Left lung (tissue), 10 donors: Measurements from ENCODE around the gene TLE7. TPM values are rescaled to one million over a fixed set of nuclear protein-coding genes. Genes with fewer than 3 reads are reported as not detected.

ENCODE experiments used
- ATAC-seq: fragments of 200-7000 bp; cut with Tn5 transposase; one replicate; pipeline ENCODE4 v1.9.1; 2020; ENCODE audit warnings: moderate library complexity
- DNase-seq, 4 donors: peaks; one replicate each; pipeline ENCODE4 v3.0.0-alpha.2; 2013 to 2020
- H3K27ac ChIP-seq, 2 donors: fragments of 200-600 bp; sonication (generic) in 1 of 2; one replicate each; pipeline versions ENCODE4 v1.5.0 to v1.8.0; 2020 to 2021
- H3K27me3 ChIP-seq, 2 donors: fragments of 200-600 bp; sonication (generic) in 1 of 2; one replicate each; pipeline versions ENCODE4 v1.5.0 to v1.8.0; 2020 to 2021
- H3K36me3 ChIP-seq, 2 donors: fragments of 200-600 bp; sonication (generic) in 1 of 2; one replicate each; pipeline versions ENCODE4 v1.5.0 to v1.8.0; 2020 to 2021
- H3K4me1 ChIP-seq, 2 donors: fragments of 200-600 bp; one replicate each; pipeline ENCODE4 v1.8.0; 2021
- H3K4me3 ChIP-seq, 2 donors: fragments of 200-600 bp; sonication (generic) in 1 of 2; one replicate each; pipeline versions ENCODE4 v1.5.0 to v1.8.0; 2020 to 2021; ENCODE audit warnings: mild to moderate bottlenecking in 1 of 2
- H3K9me3 ChIP-seq, 2 donors: fragments of 200-600 bp; sonication (generic) in 1 of 2; one replicate each; pipeline versions ENCODE4 v1.5.0 to v1.8.0; 2020 to 2021
- intact Hi-C, 2 donors: fragments of 100-400 bp; cut with DNase I; formaldehyde crosslinking; loops; one replicate each; pipeline versions ENCODE4 v1.11.2 to v1.14.2; 2022
- polyA plus RNA-seq, 6 donors: library from polyadenylated mRNA; unstranded; fragments of 120-200 nt; gene quantifications; one replicate each; pipeline ENCODE4 v1.2.1, GENCODE V29; 2013; ENCODE audit not compliant: insufficient read length in 6 of 6
- total RNA-seq, 2 donors: library from RNA; stranded (reverse); fragmentation: NEBNext Ultra II Directional; extraction: Animal tissue kit (Norgen Biotek cat#: 25700); gene quantifications; one replicate each; pipeline ENCODE4 v1.2.1, GENCODE V29; 2021
- TF ChIP-seq, protein P1 (sequence below), 2 donors: fragments of 200-600 bp; sonication (generic) in 1 of 2; IDR thresholded peaks; one replicate each; pipeline versions ENCODE4 v1.5.0 to v1.8.0; 2021; ENCODE audit warnings: antibody characterized with exemption in 2 of 2
- donor health status: DM: no; HTN: yes; CAD: no.
- donor health status: DM: no; HTN: no; CAD: no.

Gene TLE7
- total and polyA plus RNA-seq, 8 donors, result not detected

DNA sequence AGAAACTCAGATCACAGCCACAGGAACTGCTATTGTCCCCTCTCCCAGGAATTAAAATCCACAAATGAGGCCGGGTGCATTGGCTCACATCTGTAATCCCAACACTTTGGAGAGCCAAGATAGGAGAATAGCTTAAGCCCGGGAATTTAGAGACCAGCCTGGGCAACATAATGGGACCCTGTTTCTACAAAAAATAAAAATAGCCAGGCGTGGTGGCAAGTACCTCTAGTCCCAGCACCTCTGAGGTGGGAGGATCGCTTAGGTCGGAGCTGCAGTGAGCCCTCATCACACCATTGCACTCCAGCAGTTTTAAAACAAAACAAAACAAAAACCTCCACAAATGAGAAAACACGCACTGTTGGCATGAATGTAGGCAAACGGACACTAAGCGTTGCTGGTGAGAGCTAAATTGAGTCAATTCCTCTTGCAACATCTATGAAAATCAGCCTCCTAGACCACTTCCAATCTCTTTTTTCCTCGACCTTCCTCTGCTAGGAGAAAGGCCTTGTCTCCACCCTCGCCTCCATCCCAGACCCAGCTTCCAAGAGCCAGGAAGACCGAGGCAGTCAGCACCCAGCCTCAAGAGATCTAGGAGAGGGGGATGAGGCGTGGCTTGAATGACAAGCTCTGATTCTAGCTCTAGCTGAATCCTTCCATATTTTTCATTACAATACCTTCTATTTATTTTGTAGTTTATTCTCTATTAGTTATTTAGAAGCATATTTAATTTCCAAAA, 14.8 kb downstream of the TLE7 start:
- intact Hi-C loops, result no loop called here
- Histone ChIP-seq H3K9me3 (no peaks in the 10 kb centered on the region), H3K36me3 (no peaks in the 10 kb centered on the region), H3K4me3 (no peak overlapping the region), H3K27ac (no peak overlapping the region), H3K4me1 (no peaks in the 10 kb centered on the region), H3K27me3 (peaks cover 13 to 67% of the 10 kb centered on the region in 2 donors)
- TF ChIP-seq, protein P1, sequence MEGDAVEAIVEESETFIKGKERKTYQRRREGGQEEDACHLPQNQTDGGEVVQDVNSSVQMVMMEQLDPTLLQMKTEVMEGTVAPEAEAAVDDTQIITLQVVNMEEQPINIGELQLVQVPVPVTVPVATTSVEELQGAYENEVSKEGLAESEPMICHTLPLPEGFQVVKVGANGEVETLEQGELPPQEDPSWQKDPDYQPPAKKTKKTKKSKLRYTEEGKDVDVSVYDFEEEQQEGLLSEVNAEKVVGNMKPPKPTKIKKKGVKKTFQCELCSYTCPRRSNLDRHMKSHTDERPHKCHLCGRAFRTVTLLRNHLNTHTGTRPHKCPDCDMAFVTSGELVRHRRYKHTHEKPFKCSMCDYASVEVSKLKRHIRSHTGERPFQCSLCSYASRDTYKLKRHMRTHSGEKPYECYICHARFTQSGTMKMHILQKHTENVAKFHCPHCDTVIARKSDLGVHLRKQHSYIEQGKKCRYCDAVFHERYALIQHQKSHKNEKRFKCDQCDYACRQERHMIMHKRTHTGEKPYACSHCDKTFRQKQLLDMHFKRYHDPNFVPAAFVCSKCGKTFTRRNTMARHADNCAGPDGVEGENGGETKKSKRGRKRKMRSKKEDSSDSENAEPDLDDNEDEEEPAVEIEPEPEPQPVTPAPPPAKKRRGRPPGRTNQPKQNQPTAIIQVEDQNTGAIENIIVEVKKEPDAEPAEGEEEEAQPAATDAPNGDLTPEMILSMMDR (IDR thresholded peaks at IDR 0.05), result no peak
- DNase-seq, result no peak
- no peak for ATAC-seq

DNA sequence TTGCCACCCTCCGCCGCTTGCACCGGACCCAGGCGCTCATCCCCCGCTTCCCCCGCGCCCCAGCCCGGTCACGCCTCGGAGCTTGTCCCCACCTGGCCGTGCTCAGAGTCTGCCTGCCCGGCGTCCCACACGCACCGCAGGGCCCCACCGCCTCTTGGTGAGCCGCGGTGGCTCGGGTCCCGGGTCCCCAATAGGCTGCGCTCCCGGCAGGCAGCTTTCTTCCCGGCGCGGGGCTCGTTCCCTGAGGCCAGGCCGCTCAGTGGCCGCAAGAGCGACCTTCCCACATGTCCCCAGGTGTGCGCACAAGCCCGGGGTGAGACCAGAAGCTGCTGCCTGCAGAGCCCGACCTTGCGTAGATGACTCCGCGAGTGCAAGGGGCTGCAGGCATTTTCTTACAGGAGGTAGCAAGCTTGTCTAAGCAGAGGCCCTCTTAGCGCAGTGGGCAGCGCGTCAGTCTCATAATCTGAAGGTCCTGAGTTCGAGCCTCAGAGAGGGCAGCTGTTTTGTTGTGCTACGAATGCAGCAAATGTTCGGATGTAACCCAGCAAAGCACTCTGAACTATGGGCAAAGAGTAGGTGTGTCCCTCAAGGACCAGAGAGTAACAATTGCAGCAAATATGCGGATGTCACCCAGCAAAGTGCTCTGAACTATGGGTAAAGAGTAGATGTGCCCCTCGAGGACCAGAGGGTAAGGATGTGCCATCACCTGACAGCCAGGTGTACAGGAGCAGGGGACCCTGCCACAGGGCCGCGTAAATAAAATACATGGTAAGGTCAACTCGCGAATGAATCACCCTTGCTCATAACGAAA, 15.6 kb downstream of the TLE7 start:
- peaks cover 13 to 69% of the 10 kb centered on the region in 2 donors for H3K27me3 ChIP-seq
- TF ChIP-seq, protein P1 (IDR thresholded peaks at IDR 0.05), result no peak
- no peaks in the 10 kb centered on the region for H3K9me3 ChIP-seq
- ATAC-seq, result peak; percentile 69
- H3K4me3 ChIP-seq, result no peak overlapping the region
- no peaks in the 10 kb centered on the region for H3K4me1 ChIP-seq
- H3K27ac ChIP-seq, result no peak overlapping the region
- H3K36me3 ChIP-seq, result no peaks in the 10 kb centered on the region
- intact Hi-C loops, result no loop called here
- DNase-seq, result peak in 3 of 4 donors; percentile 18 to 81 (median 52)

DNA sequence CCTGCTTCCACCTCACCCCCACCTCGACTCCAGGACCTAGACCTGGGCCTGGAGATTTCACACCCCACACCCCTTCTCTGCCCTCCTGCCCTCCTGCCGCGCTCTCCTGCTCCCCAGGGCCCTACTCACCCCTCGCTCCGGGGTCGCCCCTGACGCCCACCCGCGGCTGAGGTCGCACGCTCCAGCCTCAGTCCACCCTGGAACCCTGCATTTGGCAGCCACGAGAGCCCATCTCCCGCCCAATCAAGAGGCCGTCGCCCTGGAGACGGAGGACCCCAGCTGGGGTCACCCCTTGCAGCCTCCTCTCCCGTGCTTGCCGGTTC, 16.1 kb downstream of the TLE7 start:
- DNase-seq (no peak), ATAC-seq (no peak)
- Histone ChIP-seq H3K36me3 (no peaks in the 10 kb centered on the region), H3K4me1 (no peaks in the 10 kb centered on the region), H3K27ac (no peak overlapping the region), H3K4me3 (no peak overlapping the region), H3K9me3 (no peaks in the 10 kb centered on the region), H3K27me3 (peaks cover 13 to 69% of the 10 kb centered on the region in 2 donors)
- intact Hi-C loops, result no loop called here
- TF ChIP-seq, protein P1 (IDR thresholded peaks at IDR 0.05), result no peak

DNA sequence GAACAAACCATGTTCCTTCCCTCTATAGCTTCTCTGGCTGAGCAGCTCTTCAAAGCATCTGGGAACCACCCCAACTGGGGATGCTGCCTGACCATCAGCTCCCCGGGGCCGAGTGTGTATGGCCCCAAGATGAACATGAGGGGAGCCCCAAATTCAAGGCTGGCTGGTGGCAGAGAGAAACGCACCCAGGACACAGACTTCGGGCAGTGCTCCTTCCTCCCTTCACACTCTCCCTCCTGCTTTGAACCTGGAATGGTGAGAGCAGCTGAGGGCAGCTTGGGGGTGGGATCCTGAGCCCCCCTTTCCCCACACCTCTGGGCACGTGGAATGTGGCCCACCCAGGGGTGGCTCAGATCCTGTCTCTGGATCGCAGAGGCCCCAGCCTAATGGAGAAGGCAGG, 17.2 kb downstream of the TLE7 start:
- peaks cover 13 to 68% of the 10 kb centered on the region in 2 donors for H3K27me3 ChIP-seq
- intact Hi-C loops, result no loop called here
- H3K36me3 ChIP-seq, result no peaks in the 10 kb centered on the region
- no peaks in the 10 kb centered on the region for H3K9me3 ChIP-seq
- TF ChIP-seq, protein P1 (IDR thresholded peaks at IDR 0.05), result no peak
- H3K4me1 ChIP-seq, result no peaks in the 10 kb centered on the region
- H3K4me3 ChIP-seq, result no peak overlapping the region
- no peak overlapping the region for H3K27ac ChIP-seq
- DNase-seq (no peak), ATAC-seq (no peak)

DNA sequence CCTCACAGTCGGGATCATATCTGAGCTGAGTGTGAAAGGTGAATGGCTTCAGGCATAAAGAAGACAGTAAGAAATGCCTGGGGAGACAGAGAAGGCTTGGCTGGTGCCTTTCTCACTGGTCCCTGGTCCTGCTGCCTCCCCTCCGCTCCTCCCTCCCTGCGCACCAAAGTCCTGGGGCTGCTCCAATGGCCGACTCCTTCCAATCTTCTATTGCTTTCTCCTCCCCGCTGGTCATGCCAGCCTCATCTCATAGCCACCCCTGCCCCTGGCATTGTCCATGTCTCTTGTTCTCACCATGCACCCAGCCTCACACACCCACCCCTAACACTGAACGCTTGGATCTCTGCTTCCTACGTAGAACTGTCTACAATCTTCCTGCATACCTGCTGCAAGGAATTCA, 18.0 kb downstream of the TLE7 start:
- TF ChIP-seq, protein P1 (IDR thresholded peaks at IDR 0.05), result no peak
- ATAC-seq (no peak), DNase-seq (no peak)
- no peak overlapping the region for H3K27ac ChIP-seq
- peaks cover 13 to 62% of the 10 kb centered on the region in 2 donors for H3K27me3 ChIP-seq
- no peaks in the 10 kb centered on the region for H3K4me1 ChIP-seq
- intact Hi-C loops, result no loop called here
- no peaks in the 10 kb centered on the region for H3K9me3 ChIP-seq
- no peaks in the 10 kb centered on the region for H3K36me3 ChIP-seq
- H3K4me3 ChIP-seq, result no peak overlapping the region
